Thoracic aorta (tissue), 2 donors: ENCODE results near the gene VSTM4. TPM values are rescaled to one million over a fixed set of nuclear protein-coding genes. Genes with fewer than 3 reads are reported as not detected.

Experiments
- ATAC-seq: fragments of 150-250 bp; one replicate; pipeline ENCODE4 v1.8.0; 2017; ENCODE audit warnings: low read depth; ENCODE audit not compliant: insufficient number of reproducible peaks, low FRiP score
- DNase-seq: peaks from one replicate; pipeline ENCODE4 v3.0.0-alpha.2; 2020; ENCODE audit warnings: low spot score
- H3K27ac ChIP-seq, 2 donors: fragments of 200-600 bp; sonication (generic); 1 replicate in 1 of 2; 2 replicates in 1 of 2; pipeline ENCODE4 v1.5.1; 2016; ENCODE audit warnings: mild to moderate bottlenecking in 2 of 2, moderate library complexity in 2 of 2
- H3K27me3 ChIP-seq: fragments of 200-600 bp; sonication (generic); replicated peaks from 2 replicates; pipeline ENCODE4 v1.6.0; 2016; ENCODE audit warnings: mild to moderate bottlenecking; ENCODE audit not compliant: insufficient read depth
- H3K36me3 ChIP-seq: fragments of 200-600 bp; sonication (generic); one replicate; pipeline ENCODE4 v1.5.1; 2016
- H3K4me1 ChIP-seq, 2 donors: fragments of 200-600 bp; sonication (generic); 1 replicate in 1 of 2; 2 replicates in 1 of 2; pipeline versions ENCODE4 v1.5.1 to v1.6.0; 2016; ENCODE audit warnings: low read depth in 2 of 2, mild to moderate bottlenecking in 1 of 2; ENCODE audit not compliant: control insufficient read depth in 1 of 2
- H3K4me3 ChIP-seq: fragments of 200-600 bp; sonication (generic); 2 replicates; pipeline ENCODE4 v1.5.1; 2016; ENCODE audit warnings: mild to moderate bottlenecking
- H3K9me3 ChIP-seq: fragments of 200-600 bp; sonication (generic); 2 replicates; pipeline ENCODE4 v1.5.1; 2016
- total RNA-seq, 2 donors: library from RNA; depleted of rRNA; stranded (reverse); fragments of >200 nt; gene quantifications; one replicate each; pipeline versions ENCODE4 v1.1.0 to v1.2.3, GENCODE V29; 2016
- TF ChIP-seq, protein P1 (sequence below): fragments of 200-600 bp; sonication (generic); IDR thresholded peaks from one replicate; pipeline ENCODE4 v1.5.1; 2019; ENCODE audit warnings: antibody characterized with exemption

Gene VSTM4
- total RNA-seq, 2 donors from 2014 or later = 24.4 to 46.4 TPM

DNA sequence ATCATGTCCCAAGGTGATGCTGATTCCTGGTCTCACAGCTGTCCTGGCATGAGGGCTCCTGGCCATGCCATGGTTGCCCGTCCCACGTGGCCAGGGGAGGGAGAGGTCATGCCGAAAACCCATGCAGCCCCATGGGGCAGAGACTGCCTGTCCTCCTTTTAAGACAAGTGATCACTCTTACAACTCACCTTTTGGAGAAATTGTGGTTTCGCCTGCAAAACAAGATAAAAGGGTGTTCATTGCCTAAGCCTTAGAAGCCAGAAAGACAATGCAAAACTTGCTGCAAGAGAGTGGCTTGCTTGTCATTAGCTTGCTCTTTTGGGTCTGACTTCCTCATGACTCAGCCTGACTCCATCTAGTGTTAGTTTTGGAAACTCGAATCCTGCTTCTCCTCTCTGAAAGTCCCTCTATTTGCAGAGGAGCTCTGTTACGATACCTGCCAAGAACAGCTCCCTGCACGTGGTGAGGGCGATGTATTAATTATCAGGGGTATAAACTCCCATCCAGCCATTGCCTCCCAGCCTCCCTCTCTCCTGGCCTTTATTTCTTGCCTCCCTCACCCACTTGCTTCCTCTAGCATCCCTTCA, 46.2 kb upstream of the VSTM4 start:
- ATAC-seq = peak; percentile 46
- Histone ChIP-seq H3K9me3 (no peaks in the 10 kb centered on the region), H3K4me3 (no peak overlapping the region), H3K4me1 (no peaks in the 10 kb centered on the region), H3K36me3 (no peaks in the 10 kb centered on the region), H3K27ac (no peak overlapping the region), H3K27me3 (no peaks in the 10 kb centered on the region)
- no peak for DNase-seq
- TF ChIP-seq, protein P1, sequence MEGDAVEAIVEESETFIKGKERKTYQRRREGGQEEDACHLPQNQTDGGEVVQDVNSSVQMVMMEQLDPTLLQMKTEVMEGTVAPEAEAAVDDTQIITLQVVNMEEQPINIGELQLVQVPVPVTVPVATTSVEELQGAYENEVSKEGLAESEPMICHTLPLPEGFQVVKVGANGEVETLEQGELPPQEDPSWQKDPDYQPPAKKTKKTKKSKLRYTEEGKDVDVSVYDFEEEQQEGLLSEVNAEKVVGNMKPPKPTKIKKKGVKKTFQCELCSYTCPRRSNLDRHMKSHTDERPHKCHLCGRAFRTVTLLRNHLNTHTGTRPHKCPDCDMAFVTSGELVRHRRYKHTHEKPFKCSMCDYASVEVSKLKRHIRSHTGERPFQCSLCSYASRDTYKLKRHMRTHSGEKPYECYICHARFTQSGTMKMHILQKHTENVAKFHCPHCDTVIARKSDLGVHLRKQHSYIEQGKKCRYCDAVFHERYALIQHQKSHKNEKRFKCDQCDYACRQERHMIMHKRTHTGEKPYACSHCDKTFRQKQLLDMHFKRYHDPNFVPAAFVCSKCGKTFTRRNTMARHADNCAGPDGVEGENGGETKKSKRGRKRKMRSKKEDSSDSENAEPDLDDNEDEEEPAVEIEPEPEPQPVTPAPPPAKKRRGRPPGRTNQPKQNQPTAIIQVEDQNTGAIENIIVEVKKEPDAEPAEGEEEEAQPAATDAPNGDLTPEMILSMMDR = peak; percentile 52

DNA sequence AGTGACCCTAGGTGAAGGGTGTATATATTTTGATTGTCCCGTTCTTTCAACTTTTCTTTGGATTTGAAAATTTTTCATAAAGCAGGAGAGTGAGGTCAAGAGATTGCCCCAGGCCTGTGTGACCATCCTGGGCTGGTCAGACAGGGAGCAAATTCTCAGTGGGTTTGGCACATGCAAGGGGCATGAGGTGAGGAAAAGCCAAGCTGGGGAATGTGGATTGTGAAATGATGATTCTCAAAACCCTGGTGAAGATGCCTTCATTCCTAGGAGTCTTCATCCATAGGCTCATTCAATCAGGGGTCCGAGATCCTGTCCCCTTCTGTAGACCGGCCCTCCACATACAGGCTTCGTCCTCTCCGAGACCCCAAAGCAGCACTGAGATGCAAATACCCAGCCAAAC, 45.5 kb upstream of the VSTM4 start:
- no peaks in the 10 kb centered on the region for H3K4me1 ChIP-seq
- TF ChIP-seq, protein P1 = no peak
- ATAC-seq (no peak), DNase-seq (no peak)
- no peaks in the 10 kb centered on the region for H3K36me3 ChIP-seq
- no peaks in the 10 kb centered on the region for H3K9me3 ChIP-seq
- no peak overlapping the region for H3K4me3 ChIP-seq
- H3K27me3 ChIP-seq = no peaks in the 10 kb centered on the region
- H3K27ac ChIP-seq = no peak overlapping the region

DNA sequence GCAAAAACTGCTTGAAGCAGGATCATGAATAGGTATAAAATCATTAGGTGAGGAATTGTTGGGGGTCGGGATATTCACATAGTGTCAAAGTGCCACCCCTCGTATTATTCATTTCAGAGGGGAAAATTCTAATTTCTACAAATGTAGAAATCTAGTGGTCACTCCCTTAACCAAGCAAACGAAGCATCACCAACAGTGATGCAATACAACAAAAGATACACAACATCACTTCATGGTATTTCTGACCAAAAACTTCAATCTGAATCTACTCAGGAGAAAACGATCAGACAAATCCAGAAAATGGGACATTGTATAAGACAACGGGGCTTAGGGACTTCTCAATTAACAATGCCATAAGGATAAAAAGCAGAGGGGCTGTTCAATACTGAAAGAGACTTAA, 44.8 kb upstream of the VSTM4 start:
- no peak for DNase-seq
- TF ChIP-seq, protein P1 = no peak
- Histone ChIP-seq H3K4me1 (no peaks in the 10 kb centered on the region), H3K27ac (no peak overlapping the region), H3K9me3 (no peaks in the 10 kb centered on the region), H3K4me3 (no peak overlapping the region), H3K36me3 (no peaks in the 10 kb centered on the region), H3K27me3 (no peaks in the 10 kb centered on the region)
- no peak for ATAC-seq

DNA sequence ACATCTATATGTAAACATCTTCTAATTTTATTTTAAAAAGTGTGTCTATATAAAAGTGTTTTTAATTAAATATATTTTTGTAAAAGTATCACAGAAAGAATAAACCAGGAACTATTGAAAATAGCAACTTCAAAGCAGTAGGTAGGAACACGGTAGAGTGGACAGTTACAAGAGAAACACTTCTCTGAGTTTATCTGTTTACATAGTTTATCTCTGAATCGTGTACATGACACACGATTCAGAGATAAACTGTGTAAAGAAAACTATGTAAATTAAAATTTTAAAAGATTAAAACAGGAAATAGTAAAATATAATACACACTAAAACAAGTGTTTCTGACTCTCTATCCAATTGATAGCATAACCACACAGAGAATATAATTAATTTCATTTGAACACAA, 43.6 kb upstream of the VSTM4 start:
- DNase-seq = no peak

DNA sequence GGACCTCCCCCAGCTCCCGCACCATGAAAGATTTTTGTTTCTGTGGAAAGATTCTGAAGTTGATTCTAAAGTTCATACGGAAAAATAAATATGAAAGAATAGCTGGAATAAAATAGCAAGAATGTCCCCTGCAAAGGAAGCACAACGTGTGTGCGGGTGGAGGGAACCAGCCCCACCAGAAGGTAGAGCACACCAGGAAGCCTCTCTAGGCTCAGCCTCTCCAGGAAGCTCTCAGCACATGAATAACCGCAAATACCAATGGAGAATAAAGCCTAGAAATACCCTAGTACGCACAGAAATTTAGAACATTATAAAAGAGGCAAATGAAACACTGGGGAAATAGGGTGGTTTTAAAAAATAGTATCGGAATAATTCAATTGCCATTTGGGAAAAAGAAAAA, 43.1 kb upstream of the VSTM4 start:
- Histone ChIP-seq H3K4me3 (no peak overlapping the region), H3K27ac (no peak overlapping the region), H3K4me1 (no peaks in the 10 kb centered on the region), H3K9me3 (no peaks in the 10 kb centered on the region), H3K36me3 (no peaks in the 10 kb centered on the region), H3K27me3 (no peaks in the 10 kb centered on the region)
- ATAC-seq = no peak
- TF ChIP-seq, protein P1 = no peak
- DNase-seq = no peak

More for the DNA sequence above, 43.6 kb upstream of the VSTM4 start:
- Histone ChIP-seq H3K27ac (no peak overlapping the region), H3K4me3 (no peak overlapping the region), H3K4me1 (no peaks in the 10 kb centered on the region), H3K9me3 (no peaks in the 10 kb centered on the region), H3K27me3 (no peaks in the 10 kb centered on the region), H3K36me3 (no peaks in the 10 kb centered on the region)
- TF ChIP-seq, protein P1 = no peak
- ATAC-seq = no peak
